Heart left ventricle (tissue), 13 donors: ENCODE results near the gene SHISA5.

Experiments used
- CTCF ChIP-seq, 12 donors: fragments of 200-600 bp; sonication (generic) in 4 of 12; IDR thresholded peaks; one replicate each; pipeline versions ENCODE4 v1.5.0 to v1.8.0; 2018 to 2022; ENCODE audit warnings: antibody characterized with exemption in 12 of 12, mild to moderate bottlenecking in 5 of 12
- POLR2A ChIP-seq, 2 donors: fragments of 450-650 bp; IDR thresholded peaks; one replicate each; pipeline ENCODE4 v1.6.1; 2017; ENCODE audit warnings: antibody characterized with exemption in 2 of 2, mild to moderate bottlenecking in 2 of 2, moderate library complexity in 2 of 2
- donor health status: ischemic (EF 13 %, LVEDD 7.1; RV severe dilation, severe dysfunction).
- donor health status: DM: no; HTN: yes; CAD: no.
- donor health status: DM: no; HTN: no; CAD: no.
- donor health status: ischemic (EF 25% LVEDD 6.9; RV normal size, moderate dysfunction).
- donor health status: ischemic (EF 25% LVEDD 5.7; RV mildly dilated, moderate dysfunction).
- donor health status: ischemic (EF 35%, LVEDD 5.7; RV mildly dilated, moderate dysfunction).
- donor health status: nonischemic (EF 11% LVEDD 7.7; RV severe dilation, severe dysfunction).
- donor health status: DM: yes; HTN: yes; CAD: no.
- donor health status: PGD.
- donor health status: ischemic (EF 29% LVEDD 5.4; RV normal size, mild dysfunction).
- donor health status: nonischemic (EF 23%, LVEDD 6.1; RV moderate dilation, normal function).

- no peak for TF ChIP-seq CTCF (IDR thresholded peaks at IDR 0.05)
- no peak for TF ChIP-seq POLR2A (IDR thresholded peaks at IDR 0.05)
Measured at GRCh38 chr3:48430708-48431101, 73.3 kb downstream of the SHISA5 start.
